ENCODE measurements around the gene TUBB6. TPM values are rescaled to one million over a fixed set of nuclear protein-coding genes. Genes with fewer than 3 reads are reported as not detected.

Gene TUBB6
- total RNA-seq, 4 donors from 2014 or later, result 61.0 to 164 (median 108) TPM

DNA sequence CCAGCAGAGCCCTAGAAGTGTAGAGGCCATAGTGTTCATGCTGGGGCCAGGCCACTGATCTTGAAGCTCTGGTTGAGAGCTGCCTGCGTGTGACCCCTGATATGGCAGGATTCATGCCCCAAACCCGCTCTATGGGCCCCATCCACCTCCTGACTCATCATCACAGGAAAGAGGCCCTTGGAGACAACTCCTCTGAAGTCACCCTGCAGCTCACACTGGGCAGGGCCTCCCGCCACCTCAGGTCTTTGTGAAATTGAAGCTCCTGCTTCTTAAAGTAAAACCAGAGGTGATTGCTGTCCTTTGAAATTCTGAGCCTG is 12.0 kb upstream of the TUBB6 start:
- no peak overlapping the region for H3K27ac ChIP-seq
- H3K9me3 ChIP-seq, result no peaks in the 10 kb centered on the region
- intact Hi-C loops (cut with DNase I; ENCODE audit: low total_unique reads), result no loop called here
- H3K27me3 ChIP-seq, result no peaks in the 10 kb centered on the region
- H3K36me3 ChIP-seq, result no peaks in the 10 kb centered on the region
- 81 to 100% methylated on average over 1 to 3 of the region's 3 CpGs for WGBS, 2 donors (ENCODE audit: low coverage in 1 of 2)
- in situ Hi-C loops (cut with MboI; ENCODE audit: low pct_ligation_motif_present in 1 of 4, low pct_unique_long_range_greater_than_20kb in 1 of 4, low sequenced_read_pairs in 3 of 4), result no loop called here
- DNase-seq, result no peak
- H3K4me3 ChIP-seq, result no peak overlapping the region
- no peaks in the 10 kb centered on the region for H3K4me1 ChIP-seq
- no peak for TF ChIP-seq POLR2AphosphoS5 (IDR thresholded peaks at IDR 0.05)
- no peak for TF ChIP-seq EP300 (IDR thresholded peaks at IDR 0.05; ENCODE audit: low read depth)
- TF ChIP-seq, protein P1, sequence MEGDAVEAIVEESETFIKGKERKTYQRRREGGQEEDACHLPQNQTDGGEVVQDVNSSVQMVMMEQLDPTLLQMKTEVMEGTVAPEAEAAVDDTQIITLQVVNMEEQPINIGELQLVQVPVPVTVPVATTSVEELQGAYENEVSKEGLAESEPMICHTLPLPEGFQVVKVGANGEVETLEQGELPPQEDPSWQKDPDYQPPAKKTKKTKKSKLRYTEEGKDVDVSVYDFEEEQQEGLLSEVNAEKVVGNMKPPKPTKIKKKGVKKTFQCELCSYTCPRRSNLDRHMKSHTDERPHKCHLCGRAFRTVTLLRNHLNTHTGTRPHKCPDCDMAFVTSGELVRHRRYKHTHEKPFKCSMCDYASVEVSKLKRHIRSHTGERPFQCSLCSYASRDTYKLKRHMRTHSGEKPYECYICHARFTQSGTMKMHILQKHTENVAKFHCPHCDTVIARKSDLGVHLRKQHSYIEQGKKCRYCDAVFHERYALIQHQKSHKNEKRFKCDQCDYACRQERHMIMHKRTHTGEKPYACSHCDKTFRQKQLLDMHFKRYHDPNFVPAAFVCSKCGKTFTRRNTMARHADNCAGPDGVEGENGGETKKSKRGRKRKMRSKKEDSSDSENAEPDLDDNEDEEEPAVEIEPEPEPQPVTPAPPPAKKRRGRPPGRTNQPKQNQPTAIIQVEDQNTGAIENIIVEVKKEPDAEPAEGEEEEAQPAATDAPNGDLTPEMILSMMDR (IDR thresholded peaks at IDR 0.05), result no peak

DNA sequence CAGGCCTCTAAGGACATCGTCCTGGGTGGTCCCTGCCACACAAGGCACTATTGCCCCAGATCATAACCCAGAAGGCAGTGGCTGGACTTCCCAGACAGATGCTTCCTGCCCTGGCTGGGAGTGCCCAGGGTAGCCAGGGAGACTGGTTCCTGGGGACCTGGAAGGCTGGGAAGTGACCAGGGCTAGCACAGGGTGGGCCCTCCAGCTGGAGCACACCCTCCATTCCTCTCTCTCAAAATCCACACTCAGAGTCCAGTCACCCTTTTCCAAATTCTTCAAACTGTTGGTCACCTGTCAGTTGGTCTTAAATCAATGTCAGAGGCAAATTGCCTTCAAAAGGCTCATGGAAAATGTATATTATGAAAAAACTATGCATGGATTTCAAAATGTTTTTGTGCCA is 11.6 kb upstream of the TUBB6 start:
- Histone ChIP-seq H3K36me3 (no peaks in the 10 kb centered on the region), H3K4me1 (no peaks in the 10 kb centered on the region), H3K27ac (no peak overlapping the region), H3K4me3 (no peak overlapping the region), H3K27me3 (no peaks in the 10 kb centered on the region), H3K9me3 (no peaks in the 10 kb centered on the region)
- no peak for TF ChIP-seq EP300 (IDR thresholded peaks at IDR 0.05; ENCODE audit: low read depth)
- TF ChIP-seq POLR2A (IDR thresholded peaks at IDR 0.05), result no peak
- no peak for TF ChIP-seq POLR2AphosphoS5 (IDR thresholded peaks at IDR 0.05)
- TF ChIP-seq, protein P1 (IDR thresholded peaks at IDR 0.05), result no peak
- intact Hi-C loops (cut with DNase I; ENCODE audit: low total_unique reads), result no loop called here
- WGBS, 2 donors (ENCODE audit: low coverage in 1 of 2), result 100% methylated on average over 1 of the region's 1 CpG; no CpG with 5 or more reads in 1 of the 2 donors
- in situ Hi-C loops (cut with MboI; ENCODE audit: low pct_ligation_motif_present in 1 of 4, low pct_unique_long_range_greater_than_20kb in 1 of 4, low sequenced_read_pairs in 3 of 4), result no loop called here
- no peak for DNase-seq

DNA sequence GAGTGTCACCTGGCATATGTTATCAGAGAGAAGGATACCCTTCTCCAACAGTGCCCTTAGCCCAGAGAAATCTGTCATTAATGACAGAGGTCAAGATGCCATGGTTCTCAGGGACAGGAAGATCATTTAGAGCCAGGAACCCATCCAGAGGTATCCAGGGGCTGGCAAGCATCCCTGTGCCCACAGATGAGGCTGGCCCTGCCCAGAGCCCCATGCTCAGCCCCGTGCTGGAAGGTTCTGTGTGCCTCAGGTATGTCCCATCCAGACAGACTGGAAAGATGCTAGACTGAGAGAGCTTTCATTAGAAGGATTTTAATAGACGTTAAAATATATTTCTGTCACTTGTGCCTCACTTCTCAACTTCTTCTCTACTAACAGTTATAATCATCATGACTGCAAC is 8.2 kb upstream of the TUBB6 start:
- in situ Hi-C loops (cut with MboI; ENCODE audit: low pct_ligation_motif_present in 1 of 4, low pct_unique_long_range_greater_than_20kb in 1 of 4, low sequenced_read_pairs in 3 of 4), result no loop called here
- TF ChIP-seq POLR2A (IDR thresholded peaks at IDR 0.05) (no peak), EP300 (IDR thresholded peaks at IDR 0.05; ENCODE audit: low read depth) (no peak), POLR2AphosphoS5 (IDR thresholded peaks at IDR 0.05) (no peak)
- TF ChIP-seq, protein P1 (IDR thresholded peaks at IDR 0.05), result no peak
- DNase-seq, result no peak
- Histone ChIP-seq H3K27ac (no peak overlapping the region), H3K4me1 (peaks cover 0 to 3% (median 0%) of the 10 kb centered on the region in 4 donors), H3K4me3 (no peak overlapping the region), H3K36me3 (no peaks in the 10 kb centered on the region), H3K27me3 (peaks cover 2% of the 10 kb centered on the region), H3K9me3 (no peaks in the 10 kb centered on the region)
- intact Hi-C loops (cut with DNase I; ENCODE audit: low total_unique reads), result no loop called here
- WGBS, 2 donors (ENCODE audit: low coverage in 1 of 2), result 81% methylated on average over 2 of the region's 2 CpGs; no CpG with 5 or more reads in 1 of the 2 donors

DNA sequence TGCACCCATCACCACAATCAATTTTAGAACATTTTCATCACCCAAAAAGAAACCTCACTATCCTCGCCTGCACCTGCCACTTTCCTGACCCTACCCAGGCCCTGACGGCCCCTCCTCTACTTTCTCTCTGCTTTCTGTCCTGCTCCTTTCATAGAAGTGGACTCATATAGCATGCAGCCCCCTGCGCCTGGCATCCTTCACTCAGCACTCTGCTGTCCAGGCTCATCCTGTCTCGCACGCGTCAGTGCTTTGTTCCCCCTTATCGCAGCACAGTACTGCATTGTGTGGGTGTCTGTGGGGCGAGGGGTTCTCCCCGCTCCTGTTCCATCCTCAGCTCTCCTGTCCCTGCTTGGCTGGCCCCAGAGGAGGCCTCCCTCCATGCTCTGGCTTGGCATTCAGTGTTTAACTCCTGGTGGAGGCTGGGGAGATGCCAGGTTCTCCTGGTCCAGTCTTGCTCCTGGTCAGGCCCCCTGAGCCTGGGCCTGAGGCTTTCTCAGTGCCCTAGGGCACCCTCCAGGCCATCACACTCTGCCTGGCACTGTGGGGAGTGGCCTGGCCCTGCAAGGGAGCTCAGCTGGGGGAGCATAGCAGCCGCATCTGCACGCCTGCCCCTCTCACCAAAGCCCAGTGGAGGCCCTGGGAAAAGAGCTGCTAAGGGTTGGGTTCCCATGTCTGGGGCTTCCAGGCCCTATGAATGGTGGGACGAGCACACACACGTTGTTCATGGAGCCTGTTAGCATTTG is 6.6 kb upstream of the TUBB6 start:
- DNase-seq, result no peak
- intact Hi-C loops (cut with DNase I; ENCODE audit: low total_unique reads), result no loop called here
- in situ Hi-C loops (cut with MboI; ENCODE audit: low pct_ligation_motif_present in 1 of 4, low pct_unique_long_range_greater_than_20kb in 1 of 4, low sequenced_read_pairs in 3 of 4), result no loop called here
- WGBS, 2 donors (ENCODE audit: low coverage in 1 of 2), result 70 to 82% methylated on average over 8 to 13 of the region's 13 CpGs
- Histone ChIP-seq H3K36me3 (no peaks in the 10 kb centered on the region), H3K9me3 (no peaks in the 10 kb centered on the region), H3K27ac (no peak overlapping the region), H3K27me3 (peaks cover 18% of the 10 kb centered on the region), H3K4me3 (no peak overlapping the region), H3K4me1 (peaks cover 0 to 11% (median 5%) of the 10 kb centered on the region in 4 donors)
- TF ChIP-seq, protein P1 (IDR thresholded peaks at IDR 0.05), result no peak
- TF ChIP-seq POLR2AphosphoS5 (IDR thresholded peaks at IDR 0.05), result no peak
- no peak for TF ChIP-seq POLR2A (IDR thresholded peaks at IDR 0.05)
- TF ChIP-seq EP300 (IDR thresholded peaks at IDR 0.05; ENCODE audit: low read depth), result no peak

Data from transverse colon (tissue), 4 donors.